ENCODE data around the gene PTPRM.

GRCh38 chr18:8030201-8030600 lies 463.1 kb downstream of the PTPRM start:
- no peak for TF ChIP-seq POLR2AphosphoS5 (IDR thresholded peaks at IDR 0.05; ENCODE audit: low read depth, low read length)
- no peak for TF ChIP-seq CTCF (IDR thresholded peaks at IDR 0.05)

Measured in Panc1 (cell line).